Panc1 (cell line): ENCODE measurements around the gene SLC10A1. TPM values are rescaled to one million over a fixed set of nuclear protein-coding genes. Genes with fewer than 3 reads are reported as not detected.
A peak's percentile ranks its signal among the peaks of the same experiment; 100 is the strongest.

Experiments
- ATAC-seq: fragments of 200-7000 bp; cut with Tn5 transposase; 2 replicates; pipeline ENCODE4 v1.9.1; 2020; ENCODE audit warnings: mild to moderate bottlenecking, moderate library complexity
- BruUV-seq: library from RNA; stranded (reverse); fragments of 400-500 nt; replicated peaks from 2 replicates; lab custom pipeline; 2021; lab: Mats Ljungman, UMichigan
- CTCF ChIA-PET: fragments of 300-600 bp; sonication (Branson Sonifier 250); formaldehyde crosslinking; loops from one replicate; lab custom pipeline; 2022; ENCODE audit warnings: antibody characterized with exemption; lab: Charles Lee
- POLR2A ChIA-PET: fragments of 300-600 bp; sonication (Branson Sonifier 250); formaldehyde crosslinking; loops from one replicate; lab custom pipeline; 2022; ENCODE audit warnings: antibody characterized with exemption; lab: Charles Lee
- DNase-seq: peaks from one replicate; pipeline ENCODE4 v3.0.0-alpha.2; 2010; ENCODE audit warnings: low read depth, low spot score
- H3K27ac ChIP-seq: 2 replicates; pipeline ENCODE4 v1.5.1; 2011; ENCODE audit warnings: mild to moderate bottlenecking, low read length, inconsistent platforms
- H3K27me3 ChIP-seq: fragments of 200-500 bp; sonication (Bioruptor generic); 2 replicates; pipeline ENCODE4 v1.6.0; 2014; ENCODE audit warnings: low read length, inconsistent platforms; ENCODE audit not compliant: control insufficient read depth, insufficient read depth
- H3K36me3 ChIP-seq: fragments of 200-500 bp; sonication (Bioruptor generic); 2 replicates; pipeline ENCODE4 v1.5.1; 2014; ENCODE audit warnings: inconsistent platforms, mild to moderate bottlenecking, low read length, moderate library complexity; ENCODE audit not compliant: control insufficient read depth, insufficient read depth
- H3K4me1 ChIP-seq: 2 replicates; pipeline ENCODE4 v1.5.1; 2011; ENCODE audit warnings: inconsistent platforms, mild to moderate bottlenecking, low read length, moderate library complexity; ENCODE audit not compliant: control insufficient read depth, insufficient read depth
- H3K4me3 ChIP-seq, 2 experiments: 2 replicates each; pipeline ENCODE4 v1.5.1; 2011 to 2012; ENCODE audit warnings: low read depth in 2 of 2, low read length in 2 of 2, mild to moderate bottlenecking in 2 of 2, inconsistent platforms in 1 of 2, moderate library complexity in 1 of 2
- H3K9me3 ChIP-seq: fragments of 200-500 bp; sonication (Bioruptor generic); 2 replicates; pipeline ENCODE4 v1.5.1; 2014; ENCODE audit warnings: low read depth, mild to moderate bottlenecking, inconsistent platforms, low read length, moderate library complexity; ENCODE audit not compliant: control insufficient read depth, insufficient read depth
- POLR2AphosphoS5 ChIP-seq: IDR thresholded peaks from 2 replicates; pipeline ENCODE4 v1.6.1; 2012; ENCODE audit warnings: mild to moderate bottlenecking, low read depth, low read length, moderate library complexity
- SIN3A ChIP-seq: IDR thresholded peaks from 2 replicates; pipeline ENCODE4 v1.6.1; 2012; ENCODE audit warnings: low read depth, mild to moderate bottlenecking, low read length, moderate library complexity, borderline replicate concordance; ENCODE audit not compliant: insufficient read depth
- TCF7L2 ChIP-seq: IDR thresholded peaks from 2 replicates; pipeline ENCODE4 v1.6.1; 2011; ENCODE audit warnings: mild to moderate bottlenecking, low read depth, low read length, inconsistent platforms
- in situ Hi-C: cut with HindIII; loops from 2 replicates; pipeline ENCODE4 v1.10.0; 2016; ENCODE audit warnings: low sequenced_read_pairs, low pct_unique_long_range_greater_than_20kb
- intact Hi-C: fragments of 100-400 bp; cut with micrococcal nuclease; formaldehyde crosslinking; loops from one replicate; pipeline ENCODE4 v1.10.0; 2022; ENCODE audit not compliant: unreplicated experiment
- total RNA-seq: library from RNA; stranded (reverse); gene quantifications from one replicate; pipeline ENCODE4 v1.2.1, GENCODE V29; 2021; ENCODE audit not compliant: unreplicated experiment
- TF ChIP-seq, protein P1 (sequence below), 2 experiments: IDR thresholded peaks; 2 replicates each; pipeline ENCODE4 v1.6.1; 2011 to 2012; ENCODE audit warnings: low read depth in 2 of 2, control low read depth in 1 of 2, low read length in 1 of 2, mild to moderate bottlenecking in 1 of 2, moderate library complexity in 1 of 2; ENCODE audit not compliant: insufficient read depth in 1 of 2
- TF ChIP-seq, protein P2 (sequence below): fragments of 450-650 bp; IDR thresholded peaks from 2 replicates; pipeline ENCODE4 v1.5.1; 2017; ENCODE audit warnings: mild to moderate bottlenecking

The SLC10A1 gene
- total RNA-seq, 1 experiment from 2014 or later = not detected

DNA sequence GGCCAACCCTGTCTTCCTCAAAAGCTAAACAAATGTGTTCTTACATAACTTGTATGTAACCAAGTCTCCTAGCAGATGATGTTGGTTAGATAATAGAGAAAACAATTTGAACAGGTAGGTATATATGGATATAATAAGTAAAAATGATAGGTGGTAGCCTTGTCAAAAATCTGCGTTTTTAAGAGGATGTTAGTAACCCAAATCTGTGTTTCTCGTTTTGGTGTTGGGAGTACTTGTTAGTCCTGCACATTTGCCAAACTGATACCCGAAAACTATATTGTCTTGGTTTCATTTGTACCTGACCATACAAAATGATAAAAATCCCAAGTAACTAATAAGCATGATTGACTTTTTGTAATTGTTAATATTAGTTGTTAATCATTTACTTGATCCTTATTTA, 22.0 kb downstream of the SLC10A1 start:
- Histone ChIP-seq H3K9me3 (no peaks in the 10 kb centered on the region), H3K27ac (no peak overlapping the region), H3K4me3 (no peak overlapping the region), H3K36me3 (peaks cover 41% of the 10 kb centered on the region), H3K27me3 (no peaks in the 10 kb centered on the region), H3K4me1 (no peaks in the 10 kb centered on the region)
- intact Hi-C loops (no loop called here), in situ Hi-C loops (no loop called here)
- ChIA-PET CTCF (no interaction called here), POLR2A (interaction anchor here (0.7 kb wide), 1 partner anchor 173 kb away, joined by 14 read pairs; no protein-coding TSS in a partner anchor)
- DNase-seq (no peak), ATAC-seq (no peak)
- TF ChIP-seq SIN3A (no peak), TCF7L2 (no peak), POLR2AphosphoS5 (no peak)
- TF ChIP-seq, protein P1, sequence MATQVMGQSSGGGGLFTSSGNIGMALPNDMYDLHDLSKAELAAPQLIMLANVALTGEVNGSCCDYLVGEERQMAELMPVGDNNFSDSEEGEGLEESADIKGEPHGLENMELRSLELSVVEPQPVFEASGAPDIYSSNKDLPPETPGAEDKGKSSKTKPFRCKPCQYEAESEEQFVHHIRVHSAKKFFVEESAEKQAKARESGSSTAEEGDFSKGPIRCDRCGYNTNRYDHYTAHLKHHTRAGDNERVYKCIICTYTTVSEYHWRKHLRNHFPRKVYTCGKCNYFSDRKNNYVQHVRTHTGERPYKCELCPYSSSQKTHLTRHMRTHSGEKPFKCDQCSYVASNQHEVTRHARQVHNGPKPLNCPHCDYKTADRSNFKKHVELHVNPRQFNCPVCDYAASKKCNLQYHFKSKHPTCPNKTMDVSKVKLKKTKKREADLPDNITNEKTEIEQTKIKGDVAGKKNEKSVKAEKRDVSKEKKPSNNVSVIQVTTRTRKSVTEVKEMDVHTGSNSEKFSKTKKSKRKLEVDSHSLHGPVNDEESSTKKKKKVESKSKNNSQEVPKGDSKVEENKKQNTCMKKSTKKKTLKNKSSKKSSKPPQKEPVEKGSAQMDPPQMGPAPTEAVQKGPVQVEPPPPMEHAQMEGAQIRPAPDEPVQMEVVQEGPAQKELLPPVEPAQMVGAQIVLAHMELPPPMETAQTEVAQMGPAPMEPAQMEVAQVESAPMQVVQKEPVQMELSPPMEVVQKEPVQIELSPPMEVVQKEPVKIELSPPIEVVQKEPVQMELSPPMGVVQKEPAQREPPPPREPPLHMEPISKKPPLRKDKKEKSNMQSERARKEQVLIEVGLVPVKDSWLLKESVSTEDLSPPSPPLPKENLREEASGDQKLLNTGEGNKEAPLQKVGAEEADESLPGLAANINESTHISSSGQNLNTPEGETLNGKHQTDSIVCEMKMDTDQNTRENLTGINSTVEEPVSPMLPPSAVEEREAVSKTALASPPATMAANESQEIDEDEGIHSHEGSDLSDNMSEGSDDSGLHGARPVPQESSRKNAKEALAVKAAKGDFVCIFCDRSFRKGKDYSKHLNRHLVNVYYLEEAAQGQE (IDR thresholded peaks at IDR 0.05; ENCODE audit: insufficient read depth in 1 of 2, low read depth in 2 of 2, low read length in 1 of 2) = no peak
- TF ChIP-seq, protein P2, sequence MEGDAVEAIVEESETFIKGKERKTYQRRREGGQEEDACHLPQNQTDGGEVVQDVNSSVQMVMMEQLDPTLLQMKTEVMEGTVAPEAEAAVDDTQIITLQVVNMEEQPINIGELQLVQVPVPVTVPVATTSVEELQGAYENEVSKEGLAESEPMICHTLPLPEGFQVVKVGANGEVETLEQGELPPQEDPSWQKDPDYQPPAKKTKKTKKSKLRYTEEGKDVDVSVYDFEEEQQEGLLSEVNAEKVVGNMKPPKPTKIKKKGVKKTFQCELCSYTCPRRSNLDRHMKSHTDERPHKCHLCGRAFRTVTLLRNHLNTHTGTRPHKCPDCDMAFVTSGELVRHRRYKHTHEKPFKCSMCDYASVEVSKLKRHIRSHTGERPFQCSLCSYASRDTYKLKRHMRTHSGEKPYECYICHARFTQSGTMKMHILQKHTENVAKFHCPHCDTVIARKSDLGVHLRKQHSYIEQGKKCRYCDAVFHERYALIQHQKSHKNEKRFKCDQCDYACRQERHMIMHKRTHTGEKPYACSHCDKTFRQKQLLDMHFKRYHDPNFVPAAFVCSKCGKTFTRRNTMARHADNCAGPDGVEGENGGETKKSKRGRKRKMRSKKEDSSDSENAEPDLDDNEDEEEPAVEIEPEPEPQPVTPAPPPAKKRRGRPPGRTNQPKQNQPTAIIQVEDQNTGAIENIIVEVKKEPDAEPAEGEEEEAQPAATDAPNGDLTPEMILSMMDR = no peak
- no TSS peak for BruUV-seq

DNA sequence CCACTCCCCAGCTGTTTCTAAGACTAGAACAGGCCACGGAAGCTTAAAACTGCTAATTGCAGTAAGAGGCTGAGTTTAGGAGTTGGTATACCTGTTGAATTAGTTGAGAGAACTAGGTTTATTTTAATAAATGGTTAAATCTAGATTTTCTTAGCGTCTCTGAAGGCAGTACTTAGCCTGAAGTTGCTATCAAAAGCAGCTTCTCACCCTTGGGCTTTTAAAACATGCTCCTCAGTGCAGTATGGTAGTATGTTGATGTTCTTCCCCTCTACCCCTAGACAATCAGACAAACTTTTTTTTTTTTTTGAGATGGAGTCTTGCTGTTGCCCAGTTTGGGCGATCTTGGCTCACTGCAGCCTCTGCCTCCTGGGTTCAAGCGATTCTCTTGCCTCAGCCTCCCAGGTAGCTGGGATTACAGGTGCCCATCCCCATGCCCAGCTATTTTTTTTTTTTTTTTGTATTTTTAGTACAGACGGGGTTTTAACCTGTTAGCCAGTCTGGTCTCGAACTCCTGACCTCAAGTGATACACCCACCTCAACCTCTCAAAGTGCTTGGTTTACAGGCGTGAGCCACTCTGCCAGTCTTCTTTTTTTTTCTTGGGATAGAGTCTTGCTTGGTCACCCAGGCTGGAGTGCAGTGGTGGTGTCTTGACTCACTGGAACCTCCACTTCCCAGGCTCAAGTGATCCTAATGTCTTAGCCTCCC, 23.3 kb downstream of the SLC10A1 start:
- H3K36me3 ChIP-seq = peaks cover 54% of the 10 kb centered on the region
- no peak for ATAC-seq
- in situ Hi-C loops (no loop called here), intact Hi-C loops (no loop called here)
- TF ChIP-seq POLR2AphosphoS5 = 0 out of 2 replicates have a peak, but pooled peaks have one; percentile 39
- TF ChIP-seq, protein P2 = no peak
- ChIA-PET POLR2A (interaction anchor here (0.6 kb wide), 1 partner anchor 1036 kb away, joined by 3 read pairs; the partner anchor contains the start of gene MAP3K9), CTCF (interaction anchor here (0.6 kb wide), 1 partner anchor 66 kb away, joined by 3 read pairs; no protein-coding TSS in a partner anchor)
- DNase-seq = no peak
- H3K27ac ChIP-seq = no peak overlapping the region
- H3K9me3 ChIP-seq = no peaks in the 10 kb centered on the region
- H3K27me3 ChIP-seq = no peaks in the 10 kb centered on the region
- no peak overlapping the region for H3K4me3 ChIP-seq
- H3K4me1 ChIP-seq = peaks cover 3% of the 10 kb centered on the region
- no TSS peak for BruUV-seq
